IPS-NIHi7 (cell line): ENCODE measurements around the gene VCAN.
A peak's percentile ranks its signal among the peaks of the same experiment; 100 is the strongest.

Experiments used
- DNase-seq: peaks from one replicate; pipeline ENCODE4 v3.0.0; 2012; ENCODE audit warnings: mixed read lengths; ENCODE audit errors: extremely low spot score

Gene VCAN

DNA sequence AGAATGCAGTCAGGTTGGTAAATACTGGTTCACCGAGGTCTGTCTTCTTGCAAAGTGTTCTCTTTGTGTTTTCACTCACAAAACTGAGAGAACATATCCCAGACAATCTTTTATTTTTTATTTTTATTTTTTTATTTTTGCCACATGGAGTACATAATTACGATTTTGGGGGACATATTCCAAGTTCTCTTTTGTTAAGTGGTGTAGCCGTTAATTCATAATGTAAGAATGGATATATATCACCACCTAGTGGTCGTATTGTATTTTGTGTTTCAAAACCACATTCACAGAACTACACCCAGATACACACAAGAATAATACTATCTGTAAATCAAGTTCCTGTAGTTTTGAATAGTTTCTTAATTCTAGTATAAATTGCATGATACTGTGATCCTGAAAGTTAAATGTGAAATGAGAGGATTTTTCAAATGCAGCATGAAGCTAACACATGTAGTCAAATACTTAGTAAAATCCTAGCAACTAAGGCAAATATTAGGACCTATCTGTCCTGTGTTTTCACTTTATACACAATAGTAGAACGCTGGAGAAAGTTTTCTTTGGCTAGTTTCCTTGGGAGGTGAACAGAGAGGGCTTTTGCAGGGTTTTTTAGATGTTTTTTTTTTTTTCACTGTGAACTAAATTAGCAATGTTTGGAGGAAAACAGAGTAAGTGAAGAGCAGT is 92.7 kb downstream of the VCAN start:
- peak; percentile 16 for DNase-seq

- no peak for DNase-seq
Measured at GRCh38 chr5:83567741-83568140, 96.2 kb downstream of the VCAN start.

DNA sequence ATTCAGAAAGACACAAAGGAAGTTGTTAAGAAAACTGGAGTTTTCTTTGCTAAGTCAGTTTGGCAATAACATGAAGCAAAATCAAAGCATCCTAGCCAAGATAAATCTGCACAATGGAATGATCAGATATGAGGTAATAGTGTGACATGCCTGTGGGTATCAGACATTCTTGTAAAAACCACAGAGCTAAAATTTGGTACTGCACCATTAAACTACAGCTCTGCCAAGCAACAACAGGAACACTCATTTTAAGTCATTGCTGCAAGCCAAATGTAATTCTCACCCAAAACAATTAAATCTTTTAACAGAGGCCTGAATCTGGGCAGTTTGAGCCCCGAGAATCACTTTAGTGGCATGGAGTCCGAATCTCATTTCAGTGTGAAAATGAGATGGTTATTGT is 96.6 kb downstream of the VCAN start:
- no peak for DNase-seq

GRCh38 chr5:83570916-83571315 is 99.4 kb downstream of the VCAN start:
- DNase-seq, result no peak

GRCh38 chr5:83572271-83572670 is 100.7 kb downstream of the VCAN start:
- no peak for DNase-seq

- DNase-seq, result no peak
Measured at GRCh38 chr5:83576341-83576740, 104.8 kb downstream of the VCAN start.

GRCh38 chr5:83577036-83577636 is 105.6 kb downstream of the VCAN start:
- no peak for DNase-seq

GRCh38 chr5:83583859-83584258 is 112.3 kb downstream of the VCAN start:
- no peak for DNase-seq

GRCh38 chr5:83586874-83587776 is 115.6 kb downstream of the VCAN start:
- DNase-seq, result no peak

DNA sequence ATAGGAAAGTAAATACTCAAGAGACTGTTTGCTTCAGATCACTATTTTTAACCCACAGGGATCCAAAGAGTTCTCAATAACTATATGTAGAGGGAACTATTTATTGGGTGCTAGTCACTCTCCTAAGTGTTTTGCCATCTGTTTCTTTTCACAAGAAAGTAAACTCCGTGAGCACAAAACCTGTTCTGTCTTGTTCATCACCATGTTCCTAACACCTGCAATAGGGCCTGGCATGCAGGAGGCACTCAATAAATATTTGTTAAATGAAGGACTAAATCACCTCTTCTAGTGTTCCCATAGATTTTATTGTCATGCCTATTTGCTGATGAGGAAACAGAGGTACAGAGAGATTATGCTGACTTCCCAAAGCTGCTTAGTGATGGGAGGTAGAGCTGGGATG is 118.2 kb downstream of the VCAN start:
- no peak for DNase-seq

- DNase-seq, result no peak
Measured at GRCh38 chr5:83590966-83591365, 119.4 kb downstream of the VCAN start.

GRCh38 chr5:83595217-83595616 is 123.7 kb downstream of the VCAN start:
- DNase-seq, result no peak

DNA sequence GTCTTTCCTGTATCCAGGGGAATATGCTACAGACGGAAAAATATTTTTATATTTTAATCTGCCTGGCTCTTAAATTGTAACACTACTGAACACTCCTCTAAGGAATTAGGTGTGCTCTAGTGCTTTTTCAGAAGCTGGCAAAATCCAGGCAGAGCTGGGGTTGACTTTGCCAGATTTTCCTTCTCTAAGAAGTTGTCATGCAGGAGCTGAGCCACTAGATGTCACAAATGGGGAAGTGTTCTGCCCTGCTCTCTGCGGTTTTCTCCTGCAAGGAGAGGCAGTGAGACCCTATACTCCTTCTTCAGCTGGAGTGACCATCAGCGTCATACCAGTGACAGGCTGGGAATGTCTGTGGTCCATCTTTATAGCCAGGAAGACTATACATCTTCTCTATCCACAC is 136.6 kb downstream of the VCAN start:
- peak; percentile 83 for DNase-seq

GRCh38 chr5:83614841-83615240 is 143.3 kb downstream of the VCAN start:
- DNase-seq, result no peak

DNA sequence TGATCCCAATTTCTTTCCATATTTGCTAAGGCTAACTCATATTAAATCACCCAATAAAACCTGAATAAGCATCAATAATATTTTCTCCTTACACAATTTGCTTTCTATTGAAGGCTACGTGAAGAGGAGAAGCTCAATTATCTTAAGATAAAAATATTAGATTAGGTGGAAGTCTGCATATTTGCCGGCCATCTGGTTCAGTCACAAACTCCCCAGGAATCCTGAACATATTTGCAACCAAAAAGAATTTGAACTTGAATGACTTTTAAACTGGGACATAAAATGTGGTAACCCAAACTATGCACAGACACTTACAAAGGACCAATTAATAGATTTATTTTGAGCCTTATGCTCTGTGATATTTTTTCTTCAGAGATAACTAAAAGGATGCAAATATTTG is 156.8 kb downstream of the VCAN start:
- DNase-seq, result no peak
